HG03066 (cell line): ENCODE data around the gene PHLDA2.
A peak's percentile ranks its signal among the peaks of the same experiment; 100 is the strongest.

Experiments
- ATAC-seq: cut with Tn5 transposase; IDR thresholded peaks from one replicate; pipeline ENCODE4 v1.9.1; 2021; ENCODE audit warnings: low read depth; ENCODE audit not compliant: unreplicated experiment

Gene PHLDA2

DNA sequence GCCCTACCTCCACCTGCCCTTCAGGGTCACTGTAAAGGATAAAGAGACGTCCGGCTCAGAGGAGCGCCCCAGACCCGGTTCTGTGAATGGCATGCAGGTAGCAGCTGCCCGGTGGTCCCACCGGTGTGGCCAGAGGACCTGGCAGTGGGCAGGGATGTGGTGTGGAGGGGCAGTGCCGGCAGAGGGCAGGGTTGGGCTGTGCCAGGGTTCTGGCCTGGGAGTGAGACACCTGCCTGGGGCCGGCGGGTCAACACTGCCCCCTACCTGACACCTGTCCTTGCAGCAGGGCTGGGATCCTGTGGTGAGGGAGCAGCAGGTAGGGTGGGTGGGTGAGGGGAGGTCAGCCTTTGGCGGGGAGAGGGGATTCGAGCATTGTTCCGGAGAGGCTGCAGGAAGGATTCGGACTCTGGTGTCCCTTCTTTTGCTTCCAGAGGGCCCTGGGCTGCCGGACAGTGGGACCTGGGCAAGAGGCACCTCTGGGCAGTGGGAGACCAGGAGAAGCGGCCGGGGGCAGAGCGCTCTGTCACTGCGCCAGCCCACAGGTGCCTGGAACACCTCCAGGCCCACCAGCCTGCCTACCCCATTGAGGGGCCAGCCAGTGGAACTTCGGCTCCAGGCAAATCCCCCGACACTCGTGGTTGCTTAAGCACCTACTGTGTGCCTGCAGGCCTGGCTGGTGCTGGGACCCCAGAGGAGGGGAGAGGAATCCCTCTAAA lies 1.6 kb upstream of the PHLDA2 start:
- ATAC-seq, result peak; percentile 41

GRCh38 chr11:2929950-2930703 lies 907 bp upstream of the PHLDA2 start:
- ATAC-seq, result peak; percentile 45

DNA sequence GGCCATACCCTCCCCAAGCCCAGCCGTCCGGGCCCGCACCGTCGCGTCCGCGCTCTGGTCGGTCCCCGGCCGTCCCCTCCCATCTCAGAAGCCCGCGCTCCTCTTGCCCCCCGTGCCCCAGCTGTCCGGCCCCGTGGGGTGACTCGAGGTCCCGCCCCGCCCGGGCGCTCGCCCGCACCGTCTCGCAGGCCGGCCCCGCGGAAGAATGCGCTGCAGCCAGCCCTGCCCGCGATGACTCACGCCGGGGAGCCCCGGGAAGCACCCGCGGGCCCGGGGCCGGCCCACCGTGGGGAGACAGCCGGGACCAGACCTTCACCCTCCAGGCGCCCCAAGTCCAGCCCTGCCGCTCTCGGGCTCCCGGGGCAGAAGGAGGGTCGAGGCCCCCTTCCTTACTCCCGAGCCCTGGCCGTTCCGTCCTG lies 320 bp upstream of the PHLDA2 start:
- ATAC-seq, result no peak

- ATAC-seq, result no peak
These were observed 1.2 kb downstream of the PHLDA2 start for GRCh38 chr11:2927851-2928604.

DNA sequence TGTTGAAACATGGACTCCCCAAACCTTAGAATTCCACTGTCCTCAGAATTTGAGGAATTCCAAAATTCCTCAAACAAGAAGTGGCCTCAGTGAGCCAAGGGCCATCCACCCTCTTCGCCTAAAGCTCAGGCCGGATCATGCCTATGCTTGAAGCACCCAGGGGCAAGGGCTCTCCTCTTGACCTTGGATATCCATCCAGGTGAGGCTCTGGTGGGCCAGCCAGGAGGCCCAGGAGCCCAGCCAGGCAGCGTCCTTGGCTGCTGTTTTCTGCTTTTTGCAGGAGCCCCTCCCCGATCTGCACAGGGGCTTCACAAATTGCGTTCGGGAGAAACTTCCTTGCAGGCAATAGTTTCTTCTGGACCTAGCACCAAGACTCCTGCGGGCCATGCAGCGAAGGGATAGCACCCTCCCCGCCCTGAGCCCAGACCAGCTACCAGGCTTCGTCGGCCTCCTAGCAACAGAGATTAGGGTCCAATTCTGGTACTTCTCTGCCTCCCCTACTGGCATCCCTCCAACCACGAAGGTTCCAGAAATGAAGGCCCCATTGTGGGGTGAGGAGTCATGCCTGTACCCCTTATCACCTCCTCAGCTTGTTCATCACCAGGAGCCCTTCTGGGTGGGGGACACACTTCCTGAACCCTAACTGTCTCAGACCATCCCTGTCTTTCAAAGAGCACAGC lies 2.0 kb downstream of the PHLDA2 start:
- ATAC-seq, result no peak

DNA sequence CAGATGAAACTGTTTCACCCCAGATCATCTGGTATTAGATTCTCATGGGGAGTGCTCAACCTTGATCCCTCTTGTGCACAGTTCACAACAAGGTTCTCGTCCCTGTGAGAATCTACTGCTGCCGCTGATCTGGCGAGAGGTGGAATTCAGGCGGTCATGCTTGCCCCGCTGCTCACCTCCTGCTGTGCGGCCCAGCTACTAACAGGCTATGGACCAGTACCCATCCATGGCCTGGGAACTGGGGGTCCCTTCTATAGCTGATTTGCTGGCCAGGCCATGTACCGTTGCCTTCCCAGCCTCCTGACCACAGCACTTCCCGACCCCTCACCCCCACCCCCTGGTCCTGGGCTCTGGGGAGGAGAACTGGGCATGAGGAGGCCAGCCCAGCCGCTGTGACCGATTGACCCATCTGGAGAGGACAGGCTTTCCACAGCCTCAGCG lies 2.6 kb downstream of the PHLDA2 start:
- no peak for ATAC-seq

GRCh38 chr11:2924821-2925675 lies 4.2 kb downstream of the PHLDA2 start:
- no peak for ATAC-seq

DNA sequence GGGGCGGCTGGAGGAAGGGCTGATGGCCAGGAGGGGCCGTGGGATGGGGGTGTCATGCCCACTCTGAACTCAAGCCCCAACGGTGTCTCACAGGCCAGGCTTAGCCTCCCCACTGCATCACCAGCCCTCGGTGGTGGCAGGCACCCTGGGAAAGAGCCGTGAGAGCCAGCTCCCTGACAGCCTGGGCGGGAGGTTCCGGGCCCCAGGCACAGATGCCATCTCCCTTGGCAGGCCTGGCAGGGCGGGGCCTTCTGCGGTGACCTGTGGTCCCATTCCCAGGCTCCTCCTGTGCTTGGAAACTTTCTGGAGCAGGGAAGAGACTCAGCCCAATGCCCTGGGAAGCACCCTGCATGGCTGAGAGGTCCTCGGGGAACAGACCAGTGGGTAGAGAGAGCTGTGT lies 4.8 kb downstream of the PHLDA2 start:
- ATAC-seq, result no peak

DNA sequence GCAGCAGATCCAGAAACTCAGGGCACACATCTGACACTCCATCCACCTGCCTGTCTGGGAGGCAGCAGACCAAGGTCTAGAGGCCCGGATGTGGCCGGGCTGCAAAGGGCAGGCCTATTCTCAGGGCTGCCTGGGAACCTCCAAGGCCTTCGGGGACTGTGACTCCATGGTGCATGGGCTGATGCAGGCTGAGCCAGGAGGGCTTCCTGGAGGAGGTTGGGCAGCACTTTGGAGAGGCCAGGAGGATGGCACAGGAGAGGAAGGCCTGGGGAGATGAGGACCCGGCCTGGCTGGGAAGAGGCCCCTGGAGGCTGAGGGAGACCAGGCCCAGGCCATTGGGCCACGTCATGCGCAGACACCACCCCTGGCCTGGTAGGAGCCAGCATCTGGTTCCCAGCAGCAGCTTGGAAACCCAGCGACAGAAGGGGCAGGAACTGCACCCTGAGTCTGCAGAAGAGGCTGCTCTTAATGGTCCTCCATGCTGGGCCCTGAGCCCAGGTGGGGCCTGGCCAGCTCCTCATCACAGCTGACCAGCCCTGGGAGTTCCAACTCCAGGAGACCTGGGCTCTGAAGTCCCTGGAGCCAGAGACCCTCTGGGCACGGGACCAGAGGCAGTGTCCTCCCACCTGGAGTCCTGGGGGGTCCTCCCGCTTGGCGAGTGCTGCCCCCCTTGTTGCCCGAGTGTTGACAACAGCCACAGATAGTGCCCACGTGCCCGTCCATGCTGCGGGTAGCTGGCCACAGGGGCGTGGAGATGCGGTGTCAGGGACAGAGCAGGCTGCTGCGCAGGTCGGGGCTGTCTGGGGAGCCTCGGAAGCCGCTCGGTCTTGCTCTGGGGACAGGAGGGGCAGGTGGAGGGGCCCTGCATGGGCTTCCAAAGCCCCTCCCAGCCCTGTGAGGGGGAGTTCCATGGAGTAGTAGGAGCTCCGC lies 5.5 kb downstream of the PHLDA2 start:
- no peak for ATAC-seq

GRCh38 chr11:2922655-2923054 lies 6.6 kb downstream of the PHLDA2 start:
- ATAC-seq, result no peak

GRCh38 chr11:2921742-2922493 lies 7.3 kb downstream of the PHLDA2 start:
- no peak for ATAC-seq

GRCh38 chr11:2921261-2921660 lies 8.0 kb downstream of the PHLDA2 start:
- no peak for ATAC-seq

DNA sequence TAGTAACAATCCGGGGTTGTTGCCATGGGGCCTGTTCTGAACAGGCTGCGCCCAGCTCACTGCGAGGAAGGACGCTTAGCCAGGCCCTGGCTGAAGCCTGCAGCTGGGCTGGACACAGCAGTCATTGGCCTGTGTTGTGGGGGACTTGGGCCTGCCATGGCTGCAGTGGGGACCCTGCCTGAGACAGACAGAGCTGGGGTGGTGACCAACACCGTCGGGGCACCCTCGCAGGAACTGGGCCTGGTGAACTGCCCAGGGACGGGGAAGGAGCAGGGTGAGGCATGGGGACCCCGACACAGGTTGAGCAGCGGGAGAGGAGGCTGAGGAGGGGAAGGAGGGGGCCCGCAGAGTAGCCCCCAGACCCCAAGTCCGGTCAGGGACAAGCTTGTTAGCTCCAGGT lies 8.9 kb downstream of the PHLDA2 start:
- ATAC-seq, result no peak

DNA sequence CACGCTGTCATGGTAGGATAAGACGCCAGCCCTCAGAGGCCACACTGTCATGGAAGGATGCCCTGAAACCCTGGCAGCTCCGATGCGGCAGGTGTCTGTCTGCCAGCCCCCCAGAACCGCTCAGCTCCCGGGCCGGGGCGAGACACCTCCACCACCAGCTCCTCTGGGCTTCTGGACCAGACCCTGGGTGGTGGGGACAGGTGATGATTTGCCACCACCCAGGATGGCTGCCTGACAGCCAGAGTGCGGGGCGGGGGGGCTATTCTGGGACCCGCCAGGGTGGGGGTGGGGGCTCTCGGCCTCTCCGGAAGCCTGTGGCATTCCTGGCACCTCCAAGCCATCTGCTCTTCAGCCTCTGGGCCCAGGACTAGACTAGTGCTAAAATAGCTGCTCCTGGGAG lies 9.4 kb downstream of the PHLDA2 start:
- no peak for ATAC-seq

DNA sequence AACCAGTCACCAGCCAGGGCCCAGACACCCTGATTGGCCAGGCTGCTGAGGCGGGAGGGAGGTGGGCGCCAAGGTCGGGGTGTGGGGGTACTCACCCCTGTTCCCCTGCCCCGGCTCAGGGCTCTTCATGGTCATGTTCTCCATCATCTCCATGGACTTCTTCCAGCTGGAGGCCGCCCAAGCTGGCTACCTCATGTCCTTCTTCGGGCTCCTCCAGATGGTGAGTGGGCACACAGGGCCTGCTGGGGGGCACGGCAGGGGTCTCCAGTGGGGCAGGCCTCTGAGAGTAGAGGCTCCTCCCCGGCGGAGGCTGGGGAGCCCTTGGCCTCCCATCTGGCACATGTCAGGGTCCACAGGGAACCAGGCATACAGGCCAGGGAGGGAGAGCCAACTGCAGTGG lies 10.0 kb downstream of the PHLDA2 start:
- no peak for ATAC-seq

- no peak for ATAC-seq
These were observed 11.3 kb downstream of the PHLDA2 start for GRCh38 chr11:2917842-2918490.

DNA sequence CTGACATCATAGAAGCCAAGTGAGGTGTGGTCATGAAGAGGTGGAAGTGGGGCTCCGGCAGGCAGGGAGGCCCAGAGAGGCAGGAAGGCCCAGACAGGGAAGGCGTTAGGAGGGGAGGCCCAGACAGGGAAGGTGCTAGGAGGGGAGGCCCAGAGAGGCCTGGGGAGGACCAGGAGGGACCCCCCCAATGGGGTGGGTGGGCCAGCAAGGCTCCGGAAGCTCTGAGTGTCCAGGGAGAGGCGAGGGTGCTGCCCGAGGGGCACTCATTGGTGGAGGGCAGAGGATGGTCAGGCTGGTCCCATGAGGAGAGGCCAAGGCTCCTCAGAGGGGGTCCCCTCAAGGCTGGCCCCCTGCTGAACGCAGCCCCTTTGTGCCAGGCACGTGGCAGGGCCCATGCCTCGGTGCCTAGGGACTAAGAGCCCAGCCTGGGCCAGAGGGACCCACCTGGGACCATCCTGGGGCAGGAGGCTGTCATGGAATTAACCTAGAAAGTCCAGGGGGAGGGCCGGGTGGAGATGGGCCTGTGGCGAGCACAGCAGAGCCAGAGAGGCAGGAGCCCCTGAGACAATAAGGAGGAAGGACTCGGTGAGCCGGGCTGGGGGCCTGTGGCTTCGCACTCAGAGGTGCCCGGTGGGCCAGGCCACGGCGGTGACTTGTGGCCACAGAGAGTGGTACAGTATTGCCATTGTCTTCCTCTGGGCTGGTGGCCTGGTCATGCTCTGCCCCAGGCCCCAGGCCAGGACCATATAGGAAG lies 12.2 kb downstream of the PHLDA2 start:
- no peak for ATAC-seq
